GM23338 (cell line): Measurements from ENCODE around the gene ANKH.

Experiments used
- EZH2 ChIP-seq: fragments of 200-600 bp; sonication (generic); IDR thresholded peaks from one replicate; pipeline ENCODE4 v1.8.0; 2017; ENCODE audit warnings: antibody characterized with exemption, mild to moderate bottlenecking, low read depth; ENCODE audit not compliant: unreplicated experiment
- EZH2phosphoT487 ChIP-seq: fragments of 200-600 bp; sonication (generic); IDR thresholded peaks from one replicate; pipeline ENCODE4 v1.8.1; 2018; ENCODE audit warnings: antibody characterized with exemption; ENCODE audit not compliant: unreplicated experiment
- TF ChIP-seq, protein P1 (sequence below): IDR thresholded peaks from one replicate; pipeline ENCODE4 v1.6.1; 2018; ENCODE audit warnings: antibody characterized with exemption; ENCODE audit not compliant: unreplicated experiment
- TF ChIP-seq, protein P2 (sequence below), 2 experiments: fragments of 200-600 bp in 1 of 2; sonication (generic) in 1 of 2; conservative IDR thresholded peaks; 2 replicates each; pipeline versions ENCODE4 v1.5.1 to v1.6.1; 2016 to 2017; ENCODE audit warnings: antibody characterized with exemption in 2 of 2, low read depth in 2 of 2, mild to moderate bottlenecking in 2 of 2, moderate library complexity in 1 of 2

DNA sequence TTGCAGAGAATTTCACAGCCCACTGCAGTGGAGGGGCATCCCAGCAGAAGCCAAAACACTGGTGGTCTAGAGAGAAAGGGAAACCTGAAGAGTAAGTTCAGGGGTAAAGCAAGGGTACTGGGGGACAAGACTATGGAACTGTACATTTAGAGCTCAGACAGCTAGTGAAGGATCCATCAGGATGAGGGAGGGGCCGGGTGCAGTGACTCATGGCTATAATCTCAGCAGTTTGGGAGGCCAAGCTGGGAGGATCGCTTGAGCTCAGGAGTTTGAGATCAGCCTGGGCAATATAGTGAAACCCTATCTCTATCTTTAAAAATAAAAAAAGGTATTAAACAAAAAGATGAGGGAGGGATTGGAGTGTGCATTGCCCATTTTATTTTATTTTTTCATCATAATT, 7.8 kb upstream of the ANKH start:
- TF ChIP-seq, protein P1, sequence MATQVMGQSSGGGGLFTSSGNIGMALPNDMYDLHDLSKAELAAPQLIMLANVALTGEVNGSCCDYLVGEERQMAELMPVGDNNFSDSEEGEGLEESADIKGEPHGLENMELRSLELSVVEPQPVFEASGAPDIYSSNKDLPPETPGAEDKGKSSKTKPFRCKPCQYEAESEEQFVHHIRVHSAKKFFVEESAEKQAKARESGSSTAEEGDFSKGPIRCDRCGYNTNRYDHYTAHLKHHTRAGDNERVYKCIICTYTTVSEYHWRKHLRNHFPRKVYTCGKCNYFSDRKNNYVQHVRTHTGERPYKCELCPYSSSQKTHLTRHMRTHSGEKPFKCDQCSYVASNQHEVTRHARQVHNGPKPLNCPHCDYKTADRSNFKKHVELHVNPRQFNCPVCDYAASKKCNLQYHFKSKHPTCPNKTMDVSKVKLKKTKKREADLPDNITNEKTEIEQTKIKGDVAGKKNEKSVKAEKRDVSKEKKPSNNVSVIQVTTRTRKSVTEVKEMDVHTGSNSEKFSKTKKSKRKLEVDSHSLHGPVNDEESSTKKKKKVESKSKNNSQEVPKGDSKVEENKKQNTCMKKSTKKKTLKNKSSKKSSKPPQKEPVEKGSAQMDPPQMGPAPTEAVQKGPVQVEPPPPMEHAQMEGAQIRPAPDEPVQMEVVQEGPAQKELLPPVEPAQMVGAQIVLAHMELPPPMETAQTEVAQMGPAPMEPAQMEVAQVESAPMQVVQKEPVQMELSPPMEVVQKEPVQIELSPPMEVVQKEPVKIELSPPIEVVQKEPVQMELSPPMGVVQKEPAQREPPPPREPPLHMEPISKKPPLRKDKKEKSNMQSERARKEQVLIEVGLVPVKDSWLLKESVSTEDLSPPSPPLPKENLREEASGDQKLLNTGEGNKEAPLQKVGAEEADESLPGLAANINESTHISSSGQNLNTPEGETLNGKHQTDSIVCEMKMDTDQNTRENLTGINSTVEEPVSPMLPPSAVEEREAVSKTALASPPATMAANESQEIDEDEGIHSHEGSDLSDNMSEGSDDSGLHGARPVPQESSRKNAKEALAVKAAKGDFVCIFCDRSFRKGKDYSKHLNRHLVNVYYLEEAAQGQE, result no peak
- TF ChIP-seq, protein P2, sequence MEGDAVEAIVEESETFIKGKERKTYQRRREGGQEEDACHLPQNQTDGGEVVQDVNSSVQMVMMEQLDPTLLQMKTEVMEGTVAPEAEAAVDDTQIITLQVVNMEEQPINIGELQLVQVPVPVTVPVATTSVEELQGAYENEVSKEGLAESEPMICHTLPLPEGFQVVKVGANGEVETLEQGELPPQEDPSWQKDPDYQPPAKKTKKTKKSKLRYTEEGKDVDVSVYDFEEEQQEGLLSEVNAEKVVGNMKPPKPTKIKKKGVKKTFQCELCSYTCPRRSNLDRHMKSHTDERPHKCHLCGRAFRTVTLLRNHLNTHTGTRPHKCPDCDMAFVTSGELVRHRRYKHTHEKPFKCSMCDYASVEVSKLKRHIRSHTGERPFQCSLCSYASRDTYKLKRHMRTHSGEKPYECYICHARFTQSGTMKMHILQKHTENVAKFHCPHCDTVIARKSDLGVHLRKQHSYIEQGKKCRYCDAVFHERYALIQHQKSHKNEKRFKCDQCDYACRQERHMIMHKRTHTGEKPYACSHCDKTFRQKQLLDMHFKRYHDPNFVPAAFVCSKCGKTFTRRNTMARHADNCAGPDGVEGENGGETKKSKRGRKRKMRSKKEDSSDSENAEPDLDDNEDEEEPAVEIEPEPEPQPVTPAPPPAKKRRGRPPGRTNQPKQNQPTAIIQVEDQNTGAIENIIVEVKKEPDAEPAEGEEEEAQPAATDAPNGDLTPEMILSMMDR (conservative IDR thresholded peaks at IDR 0.05; ENCODE audit: low read depth in 2 of 2), result no peak
- TF ChIP-seq EZH2, result no peak
- TF ChIP-seq EZH2phosphoT487, result no peak
